Activated gamma-delta T cell treated with Interleukin-2 at 50 U/mL for 16 hours (primary cell): Measurements from ENCODE around the gene GPD1.
A peak's percentile ranks its signal among the peaks of the same experiment; 100 is the strongest.

ENCODE experiments used
- DNase-seq: peaks from one replicate; pipeline ENCODE4 v3.0.0-alpha.2; 2020

Gene GPD1

DNA sequence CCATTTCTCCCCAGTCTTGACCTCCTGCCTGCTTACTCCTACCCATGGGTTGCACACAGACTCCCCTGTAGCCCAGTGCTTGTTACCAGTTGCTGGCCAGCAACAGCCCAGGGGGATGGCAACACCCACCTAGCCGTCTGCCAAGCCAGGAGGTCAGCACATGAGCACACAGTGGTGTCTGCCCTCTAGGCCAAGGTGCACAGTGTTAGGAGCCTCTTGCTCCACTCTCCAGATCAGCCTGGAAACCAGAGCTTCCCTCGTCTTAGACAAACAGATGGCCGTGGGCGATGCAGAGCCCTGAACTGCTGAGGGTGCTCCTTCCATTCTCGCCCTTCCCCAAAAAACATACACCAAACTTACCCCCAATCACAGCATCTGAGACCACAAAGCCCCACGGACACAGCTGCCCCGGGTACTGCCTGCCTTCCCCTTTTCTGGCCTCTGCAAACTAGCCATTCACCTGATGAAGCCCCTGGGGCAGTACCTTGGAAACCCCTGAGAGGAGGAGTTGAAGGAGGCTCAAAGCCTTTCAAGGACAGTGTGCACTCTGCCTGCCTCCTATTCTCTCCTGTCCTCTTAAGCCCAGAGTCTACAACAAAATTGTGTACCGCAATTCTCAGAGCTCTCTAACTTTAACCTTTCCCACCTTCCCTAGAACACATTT, 1.0 kb upstream of the GPD1 start:
- no peak for DNase-seq

DNA sequence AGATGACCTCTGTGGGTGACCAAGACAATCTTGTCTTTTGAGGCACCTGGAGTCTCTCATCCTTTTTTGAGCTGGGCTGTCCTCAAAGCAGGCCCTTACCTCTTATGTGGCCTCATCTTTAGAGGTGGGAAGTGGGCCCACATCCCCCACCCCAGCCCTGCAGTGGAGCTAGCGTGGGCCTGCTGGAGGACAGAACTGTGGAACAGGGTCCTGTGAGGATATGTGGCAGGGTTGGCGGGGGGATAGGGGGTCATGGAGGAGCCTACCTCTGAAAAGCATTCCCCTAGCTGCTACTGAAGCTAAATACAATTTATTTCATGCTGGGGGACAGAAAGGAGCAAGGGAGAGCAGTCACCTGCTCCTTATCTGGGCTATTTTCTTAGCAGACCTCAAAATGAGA, 457 bp upstream of the GPD1 start:
- DNase-seq, result no peak

GRCh38 chr12:50104417-50105366, 884 bp downstream of the GPD1 start:
- DNase-seq, result no peak

DNA sequence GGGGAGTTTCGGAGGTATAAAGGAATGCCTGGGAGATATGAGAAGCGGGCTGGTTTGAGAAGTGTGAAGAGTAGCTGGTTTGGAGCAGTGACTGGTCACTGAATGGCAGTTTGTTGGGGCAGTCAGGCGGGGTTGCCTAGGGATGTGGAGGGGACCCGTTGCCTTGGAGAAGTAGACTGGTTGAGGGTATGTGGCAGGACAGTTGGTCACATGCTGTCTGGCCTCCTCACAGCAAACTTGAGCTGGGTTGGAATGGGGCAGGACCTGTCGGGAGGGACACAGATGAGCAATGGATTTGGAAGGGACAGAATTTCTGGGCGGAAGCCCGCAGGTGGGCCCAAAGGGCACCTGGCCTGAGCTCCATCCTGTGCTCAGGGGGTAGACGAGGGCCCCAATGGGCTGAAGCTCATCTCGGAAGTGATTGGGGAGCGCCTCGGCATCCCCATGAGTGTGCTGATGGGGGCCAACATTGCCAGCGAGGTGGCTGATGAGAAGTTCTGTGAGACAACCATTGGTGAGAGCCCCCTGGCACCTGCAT, 2.2 kb downstream of the GPD1 start:
- no peak for DNase-seq

DNA sequence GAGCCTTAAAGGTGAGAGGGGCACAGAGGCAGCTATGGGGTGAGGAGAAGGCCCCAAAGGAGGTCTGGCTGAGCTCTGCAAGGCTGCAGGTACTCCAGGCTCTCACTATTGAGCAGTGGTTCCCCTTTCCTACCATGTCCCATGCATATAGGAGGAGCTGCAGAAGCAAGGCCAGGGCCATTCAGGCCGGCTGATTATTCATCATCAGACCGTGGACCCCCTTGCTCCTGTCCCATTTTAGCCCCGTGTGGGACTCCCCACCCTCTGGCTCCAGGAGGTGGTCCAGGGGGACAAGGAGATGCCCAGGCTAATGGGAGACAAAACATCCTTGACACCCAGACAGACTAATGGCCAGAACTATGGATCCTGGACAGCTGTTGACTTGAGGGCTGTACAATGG, 3.1 kb downstream of the GPD1 start:
- no peak for DNase-seq

- DNase-seq, result no peak
Measured at GRCh38 chr12:50107416-50108268, 3.8 kb downstream of the GPD1 start.

DNA sequence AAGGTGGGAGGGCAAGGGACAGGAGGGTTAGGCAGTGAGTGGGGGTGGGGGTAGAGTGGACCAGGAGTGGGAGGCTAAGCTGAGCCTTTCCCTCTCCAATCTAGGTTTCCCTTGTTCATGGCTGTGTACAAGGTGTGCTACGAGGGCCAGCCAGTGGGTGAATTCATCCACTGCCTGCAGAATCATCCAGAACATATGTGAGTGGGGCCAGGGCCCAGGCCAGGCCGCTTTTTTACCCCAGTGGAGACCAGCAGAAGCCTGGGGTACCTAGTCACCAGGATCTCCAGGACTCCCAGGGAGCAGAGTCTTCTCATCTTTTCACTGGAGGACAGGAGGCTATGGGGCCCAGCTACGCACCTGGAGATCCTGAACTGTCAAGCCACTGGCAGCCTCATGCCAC, 5.5 kb downstream of the GPD1 start:
- DNase-seq, result no peak

DNA sequence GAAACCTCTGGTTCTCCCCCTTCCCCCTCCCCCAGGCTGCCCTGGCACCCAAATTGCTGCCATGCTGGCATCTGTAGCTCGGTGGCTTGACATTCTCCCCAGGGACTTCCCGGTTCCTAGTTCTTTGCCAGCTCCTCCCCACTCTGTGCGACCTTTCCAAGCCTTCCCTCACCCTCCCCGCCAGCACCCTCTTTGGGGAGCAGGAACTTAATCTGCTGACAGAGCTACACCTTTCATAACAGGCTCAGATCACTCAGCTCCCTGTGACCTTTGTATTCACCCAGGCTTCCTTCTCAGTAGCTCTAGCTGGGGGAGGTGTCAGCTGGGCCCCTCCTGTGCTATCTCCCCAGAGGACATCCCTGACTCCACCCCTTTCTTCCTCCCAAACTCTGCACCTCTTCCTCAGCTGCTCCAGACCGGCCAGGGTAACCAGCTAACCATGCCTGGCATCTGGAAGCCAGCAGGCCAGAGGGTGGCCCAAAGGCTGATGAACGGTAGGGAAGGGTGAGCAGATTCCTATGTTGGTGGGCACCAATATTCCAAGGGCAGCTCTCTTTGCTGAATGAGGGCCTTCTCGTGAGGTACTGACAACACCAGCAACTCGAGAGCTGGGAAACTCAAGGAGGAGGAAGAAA, 6.4 kb downstream of the GPD1 start:
- no peak for DNase-seq

GRCh38 chr12:50110762-50111351, 7.0 kb downstream of the GPD1 start:
- DNase-seq, result no peak

DNA sequence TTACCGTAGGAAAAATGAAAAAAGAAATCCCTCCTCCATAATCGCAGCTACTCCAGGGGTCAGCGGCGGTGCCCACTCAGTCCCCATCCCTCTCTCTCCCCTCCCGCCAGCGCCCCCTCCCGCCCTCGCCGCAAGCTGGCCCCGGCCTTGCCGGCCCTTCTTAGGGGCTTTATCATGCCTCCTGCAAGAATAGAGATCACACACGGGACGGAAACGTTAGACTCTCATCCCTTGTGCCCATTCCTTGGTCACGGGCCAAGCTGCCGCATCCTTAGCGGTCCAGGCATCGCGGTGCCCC, 7.5 kb downstream of the GPD1 start:
- no peak for DNase-seq

DNA sequence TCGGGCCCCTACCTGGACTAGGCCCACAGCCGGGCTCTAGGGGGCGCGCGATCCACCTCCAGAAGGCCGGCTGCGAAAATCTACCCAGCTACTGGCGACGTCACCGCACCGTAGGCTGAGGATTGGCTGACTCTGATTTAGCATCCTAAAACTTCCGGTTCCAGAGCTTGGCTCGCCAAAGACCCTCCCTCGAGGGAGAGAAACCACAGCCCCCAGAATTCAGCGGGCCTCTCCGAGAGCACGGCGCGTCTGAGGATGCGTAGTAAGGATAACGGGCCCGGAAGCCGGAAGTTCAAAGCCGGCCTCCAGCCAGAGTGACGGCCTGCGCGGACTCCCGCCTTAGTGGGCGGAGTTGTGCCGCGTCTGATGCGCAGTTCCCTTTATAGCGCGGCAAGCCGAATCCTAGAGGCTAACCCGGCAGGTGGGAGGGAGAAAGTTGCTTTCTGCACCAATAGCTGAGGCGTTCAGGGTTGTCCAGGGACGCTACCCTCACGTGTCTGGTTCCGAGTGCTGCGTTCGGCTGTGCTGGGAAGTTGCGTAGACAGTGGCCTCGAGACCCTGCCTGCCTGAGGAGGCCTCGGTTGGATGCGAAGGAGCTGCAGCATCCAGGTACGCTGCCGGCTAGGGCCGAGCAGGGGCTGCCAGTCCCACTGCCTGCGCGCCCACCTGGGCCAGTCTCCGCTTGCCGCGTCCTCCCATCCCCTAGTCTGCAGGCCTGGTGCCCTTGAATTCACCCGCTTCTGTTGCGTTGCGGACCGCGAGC, 8.1 kb downstream of the GPD1 start, which contains the start of gene COX14:
TSS of gene COX14 (plus strand) at position 544 of the 763 bp plus-strand sequence. CDS start 7,808 bp downstream, outside the sequence.
- peak; percentile 99 for DNase-seq

DNA sequence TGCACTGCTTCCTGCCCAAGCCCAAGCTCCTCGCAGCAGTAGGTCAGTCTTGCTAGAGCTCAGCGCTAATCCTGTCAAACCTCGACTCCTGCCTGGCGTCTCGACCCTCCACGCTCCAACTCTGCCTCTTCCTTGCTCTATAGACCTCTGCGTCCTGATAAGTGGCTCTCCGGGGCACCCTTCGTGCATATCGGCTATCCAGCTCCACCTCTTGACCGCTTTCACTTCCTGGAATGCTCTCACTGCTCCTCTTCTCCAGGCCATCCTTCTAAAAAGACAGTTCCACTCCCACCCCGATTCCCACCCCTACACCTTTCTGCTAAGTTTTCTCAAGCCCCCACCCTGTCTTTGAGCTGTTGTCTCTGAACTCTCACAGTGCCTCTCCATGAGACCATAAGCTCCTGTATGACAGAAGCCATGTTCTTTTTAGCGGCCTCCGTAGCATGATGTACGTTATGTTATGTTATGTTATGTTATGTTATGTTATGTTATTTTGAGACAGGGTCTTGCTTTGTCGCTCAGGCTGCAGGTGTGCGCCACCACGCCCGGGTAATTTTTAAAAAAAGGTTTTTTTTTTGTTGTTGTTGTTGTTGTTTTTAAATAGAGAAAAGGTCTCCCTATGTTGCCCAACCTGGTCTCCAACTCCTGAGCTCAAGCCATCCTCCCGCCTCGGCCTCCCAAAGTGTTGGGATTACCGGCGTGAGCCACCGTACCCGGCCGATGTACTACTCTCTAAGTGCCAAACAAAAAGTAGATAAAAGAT, 8.8 kb downstream of the GPD1 start:
- DNase-seq, result no peak

GRCh38 chr12:50117057-50117622, 13.3 kb downstream of the GPD1 start:
- no peak for DNase-seq

GRCh38 chr12:50119387-50119786, 15.6 kb downstream of the GPD1 start:
- DNase-seq, result no peak

DNA sequence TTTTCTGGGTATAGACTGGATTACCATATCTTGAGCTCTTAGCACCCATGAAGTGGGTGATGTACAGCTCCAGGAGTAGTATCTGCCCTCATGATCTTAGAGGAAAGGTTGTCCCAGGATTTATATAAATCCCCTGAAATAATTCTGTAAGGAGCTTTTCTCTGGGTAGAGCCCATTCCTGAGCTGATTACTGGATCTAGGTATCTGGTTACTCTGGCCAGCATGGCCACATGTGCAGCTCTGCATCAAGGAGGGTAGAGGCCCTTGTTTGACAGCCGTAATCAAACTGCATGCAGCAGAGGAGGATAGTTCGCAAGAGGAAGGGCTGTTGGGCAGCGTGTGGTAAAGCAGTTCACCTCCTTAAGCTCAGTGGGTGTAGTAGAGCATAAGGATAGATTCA, 16.7 kb downstream of the GPD1 start:
- DNase-seq, result no peak

DNA sequence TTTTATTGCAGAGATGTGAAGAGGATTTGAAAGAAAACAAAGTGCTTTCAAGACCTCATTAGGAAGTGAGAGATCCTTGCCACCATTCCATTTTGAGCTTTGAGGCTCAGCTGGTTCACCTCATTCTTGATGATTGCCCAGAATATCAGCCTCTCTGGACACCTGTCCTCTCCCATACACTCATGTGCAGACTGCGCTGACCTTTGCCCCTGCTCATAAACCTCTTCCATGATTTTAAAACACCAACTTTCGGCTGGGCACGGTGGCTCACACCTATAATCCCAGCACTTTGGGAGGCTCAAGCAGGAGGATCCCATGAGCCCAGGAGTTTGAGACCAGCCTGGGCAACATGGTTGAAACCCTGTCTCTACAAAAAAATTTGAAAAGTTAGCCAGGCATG, 17.1 kb downstream of the GPD1 start:
- no peak for DNase-seq

DNA sequence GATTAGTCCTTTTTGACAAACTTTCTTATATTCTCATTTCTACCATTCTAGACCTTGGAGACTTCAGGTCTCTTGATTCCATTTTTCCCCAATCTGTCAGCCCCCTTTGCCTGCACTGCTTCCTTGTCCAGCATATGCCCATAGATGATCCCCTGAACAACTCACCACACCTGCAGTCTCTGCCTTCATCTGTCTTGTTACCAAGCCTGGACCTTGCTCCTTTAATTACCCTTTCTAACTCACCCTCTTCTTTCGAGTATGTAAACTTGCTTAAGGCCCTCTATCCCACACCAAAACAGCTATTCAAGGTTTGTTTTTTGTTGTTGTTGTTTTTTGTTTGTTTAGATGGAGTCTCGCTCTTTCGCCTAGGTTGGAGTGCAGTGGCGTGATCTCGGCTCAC, 17.8 kb downstream of the GPD1 start:
- no peak for DNase-seq

- DNase-seq, result no peak
Measured at GRCh38 chr12:50123203-50123602, 19.4 kb downstream of the GPD1 start.

GRCh38 chr12:50127546-50127945, 23.7 kb downstream of the GPD1 start:
- no peak for DNase-seq

DNA sequence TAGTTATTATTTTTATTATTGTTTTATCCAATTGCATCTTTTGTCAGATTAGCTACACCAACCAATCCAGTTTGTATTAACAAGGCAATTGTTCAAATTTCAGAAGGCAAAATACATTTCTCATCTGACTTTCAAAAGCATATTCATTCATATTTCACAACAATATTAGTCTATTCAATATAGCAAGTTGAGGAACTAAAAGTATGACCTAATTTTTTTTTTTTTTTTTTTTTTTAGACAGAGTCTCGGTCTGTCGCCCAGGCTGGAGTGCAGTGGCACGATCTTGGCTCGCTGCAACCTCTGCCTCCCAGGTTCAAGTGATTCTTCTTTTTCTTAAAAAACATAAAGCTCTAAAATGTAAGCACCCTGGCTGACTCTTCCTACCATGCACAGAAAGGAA, 25.5 kb downstream of the GPD1 start:
- no peak for DNase-seq
